ENCODE measurements around the gene CPLX3.

Gene CPLX3

GRCh38 chr15:74777769-74778598 is 48.4 kb upstream of the CPLX3 start:
- no peak for ATAC-seq
- TF ChIP-seq CSDC2 (CRISPR knock-in tag; IDR thresholded peaks at IDR 0.05): no peak
- no peak for TF ChIP-seq RARB (CRISPR knock-in tag; IDR thresholded peaks at IDR 0.05)
- TF ChIP-seq ESRRG (CRISPR knock-in tag; IDR thresholded peaks at IDR 0.05): no peak
- TF ChIP-seq, protein P1, sequence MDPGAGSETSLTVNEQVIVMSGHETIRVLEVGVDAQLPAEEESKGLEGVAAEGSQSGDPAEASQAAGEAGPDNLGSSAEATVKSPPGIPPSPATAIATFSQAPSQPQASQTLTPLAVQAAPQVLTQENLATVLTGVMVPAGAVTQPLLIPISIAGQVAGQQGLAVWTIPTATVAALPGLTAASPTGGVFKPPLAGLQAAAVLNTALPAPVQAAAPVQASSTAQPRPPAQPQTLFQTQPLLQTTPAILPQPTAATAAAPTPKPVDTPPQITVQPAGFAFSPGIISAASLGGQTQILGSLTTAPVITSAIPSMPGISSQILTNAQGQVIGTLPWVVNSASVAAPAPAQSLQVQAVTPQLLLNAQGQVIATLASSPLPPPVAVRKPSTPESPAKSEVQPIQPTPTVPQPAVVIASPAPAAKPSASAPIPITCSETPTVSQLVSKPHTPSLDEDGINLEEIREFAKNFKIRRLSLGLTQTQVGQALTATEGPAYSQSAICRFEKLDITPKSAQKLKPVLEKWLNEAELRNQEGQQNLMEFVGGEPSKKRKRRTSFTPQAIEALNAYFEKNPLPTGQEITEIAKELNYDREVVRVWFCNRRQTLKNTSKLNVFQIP (CRISPR knock-in tag; IDR thresholded peaks at IDR 0.05; ENCODE audit: borderline replicate concordance, low read depth): no peak
- TF ChIP-seq, protein P2, sequence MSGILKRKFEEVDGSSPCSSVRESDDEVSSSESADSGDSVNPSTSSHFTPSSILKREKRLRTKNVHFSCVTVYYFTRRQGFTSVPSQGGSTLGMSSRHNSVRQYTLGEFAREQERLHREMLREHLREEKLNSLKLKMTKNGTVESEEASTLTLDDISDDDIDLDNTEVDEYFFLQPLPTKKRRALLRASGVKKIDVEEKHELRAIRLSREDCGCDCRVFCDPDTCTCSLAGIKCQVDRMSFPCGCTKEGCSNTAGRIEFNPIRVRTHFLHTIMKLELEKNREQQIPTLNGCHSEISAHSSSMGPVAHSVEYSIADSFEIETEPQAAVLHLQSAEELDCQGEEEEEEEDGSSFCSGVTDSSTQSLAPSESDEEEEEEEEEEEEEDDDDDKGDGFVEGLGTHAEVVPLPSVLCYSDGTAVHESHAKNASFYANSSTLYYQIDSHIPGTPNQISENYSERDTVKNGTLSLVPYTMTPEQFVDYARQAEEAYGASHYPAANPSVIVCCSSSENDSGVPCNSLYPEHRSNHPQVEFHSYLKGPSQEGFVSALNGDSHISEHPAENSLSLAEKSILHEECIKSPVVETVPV (CRISPR knock-in tag; IDR thresholded peaks at IDR 0.05): no peak
- no peak for TF ChIP-seq PPARA (CRISPR knock-in tag; IDR thresholded peaks at IDR 0.05; ENCODE audit: borderline replicate concordance)
- no peak for TF ChIP-seq ZNF565 (CRISPR knock-in tag; conservative IDR thresholded peaks at IDR 0.05; ENCODE audit: low read depth)
- no peak for TF ChIP-seq ZNF70 (CRISPR knock-in tag; IDR thresholded peaks at IDR 0.05)
- no peak for TF ChIP-seq OSR1 (CRISPR knock-in tag; IDR thresholded peaks at IDR 0.05)
- TF ChIP-seq ZFP3 (CRISPR knock-in tag; IDR thresholded peaks at IDR 0.05): no peak
- TF ChIP-seq, protein P3, sequence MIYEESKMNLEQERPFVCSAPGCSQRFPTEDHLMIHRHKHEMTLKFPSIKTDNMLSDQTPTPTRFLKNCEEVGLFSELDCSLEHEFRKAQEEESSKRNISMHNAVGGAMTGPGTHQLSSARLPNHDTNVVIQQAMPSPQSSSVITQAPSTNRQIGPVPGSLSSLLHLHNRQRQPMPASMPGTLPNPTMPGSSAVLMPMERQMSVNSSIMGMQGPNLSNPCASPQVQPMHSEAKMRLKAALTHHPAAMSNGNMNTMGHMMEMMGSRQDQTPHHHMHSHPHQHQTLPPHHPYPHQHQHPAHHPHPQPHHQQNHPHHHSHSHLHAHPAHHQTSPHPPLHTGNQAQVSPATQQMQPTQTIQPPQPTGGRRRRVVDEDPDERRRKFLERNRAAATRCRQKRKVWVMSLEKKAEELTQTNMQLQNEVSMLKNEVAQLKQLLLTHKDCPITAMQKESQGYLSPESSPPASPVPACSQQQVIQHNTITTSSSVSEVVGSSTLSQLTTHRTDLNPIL (CRISPR knock-in tag; IDR thresholded peaks at IDR 0.05; ENCODE audit: low read depth): no peak
- no peak for TF ChIP-seq ZC3H10 (CRISPR knock-in tag; IDR thresholded peaks at IDR 0.05)

DNA sequence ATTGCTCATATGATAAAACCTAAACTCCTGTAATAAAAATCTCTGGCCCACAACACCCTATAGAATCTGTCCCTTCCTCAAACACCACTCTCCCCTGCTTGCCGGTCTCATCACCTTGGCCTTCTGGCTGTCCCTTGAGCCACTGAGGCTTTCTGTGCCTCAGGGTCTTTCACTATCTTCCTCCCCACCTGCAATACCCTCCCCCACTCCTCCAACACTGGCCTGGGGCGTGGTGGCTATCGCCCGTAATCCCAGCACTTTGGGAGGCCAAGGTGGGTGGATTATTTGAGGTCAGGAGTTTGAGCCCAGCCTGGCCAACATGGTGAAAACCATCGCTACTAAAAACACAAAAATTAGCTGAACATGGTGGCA is 47.8 kb upstream of the CPLX3 start:
- no peak for ATAC-seq
- TF ChIP-seq ISL1 (CRISPR knock-in tag; IDR thresholded peaks at IDR 0.05): no peak
- no peak for TF ChIP-seq ZC3H10 (CRISPR knock-in tag; IDR thresholded peaks at IDR 0.05)
- TF ChIP-seq SNAI2 (CRISPR knock-in tag; IDR thresholded peaks at IDR 0.05): no peak

DNA sequence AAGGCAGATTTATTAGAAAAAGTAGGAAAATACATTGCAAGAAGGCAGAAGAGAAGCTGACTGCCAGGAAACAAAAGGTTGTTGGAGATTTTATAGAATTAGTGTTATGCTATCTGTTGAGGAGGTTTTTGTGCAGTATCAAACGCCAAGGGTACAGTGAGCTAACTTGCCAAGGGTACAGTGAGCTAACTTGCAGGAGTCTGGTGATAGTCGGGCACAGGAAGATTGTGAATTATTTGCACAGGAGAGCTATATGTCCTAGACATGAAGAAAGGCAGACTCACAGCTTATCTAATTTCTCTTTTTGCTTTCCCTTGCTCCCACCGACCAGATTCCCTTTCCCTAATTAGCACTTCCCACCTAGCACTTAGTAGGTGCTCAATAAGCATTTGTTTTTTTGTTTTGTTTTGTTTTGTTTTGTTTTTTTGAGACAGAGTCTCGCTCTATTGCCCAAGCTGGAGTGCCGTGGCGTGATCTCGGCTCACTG is 47.2 kb upstream of the CPLX3 start:
- TF ChIP-seq, protein P1 (CRISPR knock-in tag; IDR thresholded peaks at IDR 0.05; ENCODE audit: borderline replicate concordance, low read depth): no peak
- TF ChIP-seq, protein P4, sequence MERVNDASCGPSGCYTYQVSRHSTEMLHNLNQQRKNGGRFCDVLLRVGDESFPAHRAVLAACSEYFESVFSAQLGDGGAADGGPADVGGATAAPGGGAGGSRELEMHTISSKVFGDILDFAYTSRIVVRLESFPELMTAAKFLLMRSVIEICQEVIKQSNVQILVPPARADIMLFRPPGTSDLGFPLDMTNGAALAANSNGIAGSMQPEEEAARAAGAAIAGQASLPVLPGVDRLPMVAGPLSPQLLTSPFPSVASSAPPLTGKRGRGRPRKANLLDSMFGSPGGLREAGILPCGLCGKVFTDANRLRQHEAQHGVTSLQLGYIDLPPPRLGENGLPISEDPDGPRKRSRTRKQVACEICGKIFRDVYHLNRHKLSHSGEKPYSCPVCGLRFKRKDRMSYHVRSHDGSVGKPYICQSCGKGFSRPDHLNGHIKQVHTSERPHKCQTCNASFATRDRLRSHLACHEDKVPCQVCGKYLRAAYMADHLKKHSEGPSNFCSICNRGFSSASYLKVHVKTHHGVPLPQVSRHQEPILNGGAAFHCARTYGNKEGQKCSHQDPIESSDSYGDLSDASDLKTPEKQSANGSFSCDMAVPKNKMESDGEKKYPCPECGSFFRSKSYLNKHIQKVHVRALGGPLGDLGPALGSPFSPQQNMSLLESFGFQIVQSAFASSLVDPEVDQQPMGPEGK (CRISPR knock-in tag; IDR thresholded peaks at IDR 0.05; ENCODE audit: borderline replicate concordance): no peak
- TF ChIP-seq ARNTL (CRISPR knock-in tag; IDR thresholded peaks at IDR 0.05; ENCODE audit: borderline replicate concordance, low read depth) (no peak), ZNF565 (CRISPR knock-in tag; conservative IDR thresholded peaks at IDR 0.05; ENCODE audit: low read depth) (no peak), ESRRG (CRISPR knock-in tag; IDR thresholded peaks at IDR 0.05) (no peak), RARB (CRISPR knock-in tag; IDR thresholded peaks at IDR 0.05) (no peak), TCF4 (CRISPR knock-in tag; IDR thresholded peaks at IDR 0.05; ENCODE audit: borderline replicate concordance) (no peak), ZNF70 (CRISPR knock-in tag; IDR thresholded peaks at IDR 0.05) (no peak), CSDC2 (CRISPR knock-in tag; IDR thresholded peaks at IDR 0.05) (no peak)
- TF ChIP-seq, protein P2 (CRISPR knock-in tag; IDR thresholded peaks at IDR 0.05): no peak
- no peak for ATAC-seq
